H1 (cell line): ENCODE measurements around the gene DBNL. TPM values are rescaled to one million over a fixed set of nuclear protein-coding genes. Genes with fewer than 3 reads are reported as not detected.

Experiments used
- CTCF ChIA-PET: fragments of 300-600 bp; sonication (Branson Sonifier 250); formaldehyde crosslinking; loops from one replicate; lab custom pipeline; 2021; ENCODE audit not compliant: partially characterized antibody; lab: Charles Lee
- POLR2A ChIA-PET: fragments of 300-600 bp; sonication (Branson Sonifier 250); formaldehyde crosslinking; loops from one replicate; lab custom pipeline; 2021; ENCODE audit warnings: inconsistent platforms; ENCODE audit not compliant: partially characterized antibody; lab: Charles Lee
- DNase-seq, 2 experiments: peaks; one replicate each; pipeline versions ENCODE4 v3.0.0 to v3.0.0-alpha.2; 2010 to 2022; ENCODE audit warnings: low spot score in 2 of 2, low read depth in 1 of 2, mixed read lengths in 1 of 2
- FAIRE-seq: peaks from 2 replicates; lab custom pipeline; 2011; peaks lifted over from hg19 to GRCh38; lab: Jason Lieb, UNC
- H2AFZ ChIP-seq: 2 replicates; pipeline ENCODE4 v1.8.1; 2012; ENCODE audit warnings: low read length, inconsistent platforms
- H2AK5ac ChIP-seq: 2 replicates; pipeline ENCODE4 v1.6.1; 2013; ENCODE audit warnings: low read depth, low read length
- H2BK120ac ChIP-seq: replicated peaks from 2 replicates; pipeline ENCODE3; 2013; ENCODE audit warnings: low read depth, low read length, inconsistent platforms
- H2BK12ac ChIP-seq: 2 replicates; pipeline ENCODE4 v1.6.1; 2013; ENCODE audit warnings: low read depth, low read length
- H2BK15ac ChIP-seq: 2 replicates; pipeline ENCODE4 v1.6.1; 2013; ENCODE audit warnings: low read length
- H2BK20ac ChIP-seq: 2 replicates; pipeline ENCODE4 v1.6.1; 2013; ENCODE audit warnings: low read length
- H2BK5ac ChIP-seq: 2 replicates; pipeline ENCODE4 v1.6.1; 2013; ENCODE audit warnings: low read depth, low read length
- H3K14ac ChIP-seq: 2 replicates; pipeline ENCODE4 v1.6.1; 2013; ENCODE audit warnings: inconsistent platforms; ENCODE audit not compliant: insufficient read length
- H3K18ac ChIP-seq: 2 replicates; pipeline ENCODE4 v1.6.1; 2013; ENCODE audit warnings: low read length; ENCODE audit errors: extremely low read depth
- H3K23ac ChIP-seq: 2 replicates; pipeline ENCODE4 v1.6.1; 2013; ENCODE audit warnings: inconsistent platforms; ENCODE audit not compliant: insufficient read length
- H3K23me2 ChIP-seq: 2 replicates; pipeline ENCODE4 v1.6.1; 2013; ENCODE audit warnings: low read depth, low read length
- H3K27ac ChIP-seq: 2 replicates; pipeline ENCODE4 v1.6.1; 2011; ENCODE audit warnings: low read depth, low read length, inconsistent platforms
- H3K27me3 ChIP-seq, 4 experiments: replicated peaks in 1 of 4; 1 replicate in 1 of 4; 2 replicates in 3 of 4; pipeline versions ENCODE4 v1.6.1 to v1.8.1; 2011 to 2013; ENCODE audit warnings: low read length in 3 of 4, mild to moderate bottlenecking in 3 of 4, inconsistent platforms in 2 of 4, mixed read lengths in 2 of 4, moderate library complexity in 1 of 4; ENCODE audit not compliant: control insufficient read depth in 3 of 4, insufficient read depth in 3 of 4; ENCODE audit errors: extremely low read depth in 1 of 4
- H3K36me3 ChIP-seq, 4 experiments: 2 replicates each; pipeline versions ENCODE4 v1.6.1 to v1.8.1; 2011 to 2013; ENCODE audit warnings: mild to moderate bottlenecking in 4 of 4, low read length in 3 of 4, moderate library complexity in 2 of 4, control low read depth in 1 of 4, inconsistent platforms in 1 of 4; ENCODE audit not compliant: insufficient read depth in 4 of 4, control insufficient read depth in 2 of 4
- H3K4ac ChIP-seq: replicated peaks from 2 replicates; pipeline ENCODE3; 2013; ENCODE audit warnings: low read length, low read depth, mixed read lengths, inconsistent platforms; ENCODE audit not compliant: insufficient read length
- H3K4me1 ChIP-seq, 4 experiments: replicated peaks in 1 of 4; 1 replicate in 1 of 4; 2 replicates in 3 of 4; pipeline versions ENCODE4 v1.6.1 to v1.8.1; 2011 to 2013; ENCODE audit warnings: low read length in 3 of 4, inconsistent platforms in 2 of 4, mixed read lengths in 1 of 4; ENCODE audit not compliant: insufficient read depth in 4 of 4, control insufficient read depth in 3 of 4
- H3K4me2 ChIP-seq, 2 experiments: 2 replicates each; pipeline versions ENCODE4 v1.6.1 to v1.8.1; 2011 to 2013; ENCODE audit warnings: low read depth in 2 of 2, low read length in 2 of 2, control low read depth in 1 of 2, inconsistent platforms in 1 of 2, mild to moderate bottlenecking in 1 of 2; ENCODE audit not compliant: insufficient read depth in 1 of 2
- H3K4me3 ChIP-seq, 4 experiments: fragments of 200-600, 300-600 bp in 1 of 4; sonication (generic), shearing (Covaris generic), sonication (Bioruptor Twin) in 1 of 4; 2 replicates each; pipeline versions ENCODE4 v1.5.1 to v1.8.1; 2011 to 2016; ENCODE audit warnings: low read length in 4 of 4, low read depth in 3 of 4, control low read depth in 2 of 4, inconsistent platforms in 2 of 4, mild to moderate bottlenecking in 2 of 4, mixed read lengths in 1 of 4, moderate library complexity in 1 of 4; ENCODE audit not compliant: insufficient read depth in 2 of 4; ENCODE audit errors: extremely low read depth in 1 of 4
- H3K56ac ChIP-seq: replicated peaks from 2 replicates; pipeline ENCODE3; 2013; ENCODE audit warnings: low read depth, mild to moderate bottlenecking, mixed read lengths, low read length, inconsistent platforms; ENCODE audit not compliant: insufficient read length
- H3K79me1 ChIP-seq: 2 replicates; pipeline ENCODE4 v1.6.1; 2013; ENCODE audit warnings: low read depth, low read length, control low read depth
- H3K79me2 ChIP-seq, 2 experiments: 2 replicates each; pipeline versions ENCODE4 v1.6.1 to v1.8.1; 2012 to 2013; ENCODE audit warnings: low read length in 2 of 2, mild to moderate bottlenecking in 2 of 2, inconsistent platforms in 1 of 2; ENCODE audit not compliant: insufficient read depth in 2 of 2, control insufficient read depth in 1 of 2
- H3K9ac ChIP-seq, 4 experiments: replicated peaks in 1 of 4; 1 replicate in 1 of 4; 2 replicates in 3 of 4; pipeline versions ENCODE4 v1.6.1 to v1.8.1; 2011 to 2013; ENCODE audit warnings: low read depth in 3 of 4, low read length in 3 of 4, control low read depth in 2 of 4, mild to moderate bottlenecking in 2 of 4, moderate library complexity in 2 of 4, inconsistent platforms in 1 of 4; ENCODE audit errors: extremely low read depth in 1 of 4
- H3K9me3 ChIP-seq, 2 experiments: 2 replicates each; pipeline versions ENCODE4 v1.6.1 to v1.8.1; 2012 to 2013; ENCODE audit warnings: mild to moderate bottlenecking in 2 of 2, moderate library complexity in 2 of 2, control low read depth in 1 of 2, inconsistent platforms in 1 of 2, low read depth in 1 of 2, low read length in 1 of 2, mixed read lengths in 1 of 2; ENCODE audit not compliant: insufficient read depth in 2 of 2
- H4K20me1 ChIP-seq, 2 experiments: replicated peaks in 1 of 2; 2 replicates each; pipeline versions ENCODE3 to v1.8.1; 2011 to 2013; ENCODE audit warnings: inconsistent platforms in 2 of 2, low read length in 2 of 2, mild to moderate bottlenecking in 1 of 2; ENCODE audit not compliant: insufficient read depth in 2 of 2, control insufficient read depth in 1 of 2
- H4K5ac ChIP-seq: 2 replicates; pipeline ENCODE4 v1.6.1; 2013; ENCODE audit warnings: low read length, low read depth, mixed read lengths, inconsistent platforms; ENCODE audit not compliant: insufficient read length
- H4K8ac ChIP-seq: 2 replicates; pipeline ENCODE4 v1.8.0; 2013; ENCODE audit warnings: mild to moderate bottlenecking, moderate library complexity, low read length, inconsistent platforms; ENCODE audit not compliant: insufficient read depth; ENCODE audit errors: extremely low read depth
- H4K91ac ChIP-seq: replicated peaks from 2 replicates; pipeline ENCODE3; 2013; ENCODE audit warnings: low read length, mixed read lengths, inconsistent platforms; ENCODE audit not compliant: insufficient read length
- BCL11A ChIP-seq, 2 experiments: IDR thresholded peaks; one replicate each; pipeline ENCODE4 v1.6.1; 2011; ENCODE audit warnings: low read depth in 2 of 2, low read length in 2 of 2, mild to moderate bottlenecking in 2 of 2
- HDAC6 ChIP-seq: IDR thresholded peaks from one replicate; pipeline ENCODE4 v1.7.1; 2012; ENCODE audit warnings: low read depth, mild to moderate bottlenecking, inconsistent platforms, low read length, moderate library complexity
- KDM1A ChIP-seq: fragments of 200-600, 300-600 bp; sonication (generic); IDR thresholded peaks from 2 replicates; pipeline ENCODE4 v1.7.1; 2016; ENCODE audit warnings: mild to moderate bottlenecking, low read length, borderline replicate concordance
- POLR2A ChIP-seq, 2 experiments: IDR thresholded peaks; 1 replicate in 1 of 2; 2 replicates in 1 of 2; pipeline ENCODE4 v1.6.1; 2011; ENCODE audit warnings: low read depth in 2 of 2, low read length in 2 of 2, mild to moderate bottlenecking in 2 of 2; ENCODE audit errors: control extremely low read depth in 1 of 2
- POLR2AphosphoS5 ChIP-seq: IDR thresholded peaks from 2 replicates; pipeline ENCODE4 v1.6.1; 2011; ENCODE audit warnings: low read depth, low read length
- YY1 ChIP-seq: IDR thresholded peaks from 2 replicates; pipeline ENCODE4 v1.6.1; 2011; ENCODE audit warnings: low read depth, mild to moderate bottlenecking, low read length
- WGBS, 2 experiments: shearing (Covaris generic) in 1 of 2; methylation state at CpG; one replicate each; pipeline versions ENCODE4 v1.1.6 to v1.1.7; 2013 to 2015; ENCODE audit warnings: low lambda C conversion rate in 2 of 2, mixed read lengths in 2 of 2, inconsistent platforms in 1 of 2, low coverage in 1 of 2, missing lambda C conversion rate in 1 of 2; ENCODE audit not compliant: insufficient replicate concordance in 2 of 2, insufficient coverage in 1 of 2, insufficient read length in 1 of 2; ENCODE audit errors: extremely low coverage in 1 of 2, missing lambda C conversion rate in 1 of 2; 5-methylcytosine and 5-hydroxymethylcytosine counted together
- polyA plus RNA-seq, 7 experiments: library from polyadenylated mRNA; depleted of rRNA in 3 of 7; stranded (reverse) in 5 of 7; unstranded in 2 of 7; fragments of >200 nt in 5 of 7; fragments of 200-250 nt in 2 of 7; gene quantifications; 1 replicate in 5 of 7; 2 replicates in 1 of 7; 4 replicates in 1 of 7; pipeline versions ENCODE4 v1.2.1 to v1.2.3, GENCODE V29; 2011 to 2013; ENCODE audit warnings: missing spikeins in 2 of 7, mixed read lengths in 2 of 7
- total RNA-seq: library from RNA; stranded (reverse); fragmentation: NEBNext Ultra II Directional; extraction: Animal tissue kit (Norgen Biotek cat#: 25700); gene quantifications from 2 replicates; pipeline ENCODE4 v1.2.1, GENCODE V29; 2021

Gene DBNL
- total and polyA plus RNA-seq, 2 of the 8 experiments (the other 6 are each of a cell fraction or from before 2014, with no cell fraction given): 30.9 to 56.6 TPM

DNA sequence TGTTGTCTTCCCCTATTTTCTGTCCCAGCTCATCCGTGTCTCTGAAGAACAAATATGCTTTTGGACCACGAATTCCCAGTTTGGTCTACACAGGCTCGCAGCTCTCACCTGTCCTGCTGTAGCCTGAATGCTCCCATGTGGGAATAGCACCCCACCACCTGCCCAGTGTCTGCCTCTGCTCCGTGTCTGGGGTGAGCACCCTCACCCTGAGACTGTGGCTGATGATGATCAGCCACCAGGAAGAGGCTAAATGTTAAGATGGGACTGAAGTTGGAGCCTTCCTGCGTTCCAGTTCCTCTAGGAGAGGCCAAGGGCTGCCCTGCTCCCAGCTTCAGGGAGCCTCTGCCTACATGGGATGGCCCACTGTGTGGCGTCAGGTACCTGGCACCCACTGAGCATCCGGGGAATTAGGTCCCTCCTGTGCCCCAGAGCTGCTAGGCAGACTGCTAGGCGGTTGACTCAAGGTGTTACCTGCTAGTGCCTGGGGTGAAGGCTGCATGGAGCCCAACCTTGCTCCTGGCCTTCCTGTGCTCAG, 17.2 kb downstream of the DBNL start:
- TF ChIP-seq BCL11A (IDR thresholded peaks at IDR 0.05; ENCODE audit: low read depth in 2 of 2, low read length in 2 of 2) (no peak), POLR2AphosphoS5 (no peak), YY1 (no peak), POLR2A (IDR thresholded peaks at IDR 0.05; ENCODE audit: control extremely low read depth in 1 of 2, low read depth in 2 of 2, low read length in 2 of 2) (0 out of 3 replicates have a peak, but pooled peaks of 1 of the 2 experiments have one; percentile 14), KDM1A (no peak), HDAC6 (no peak)
- Histone ChIP-seq H3K9ac (no peak overlapping the region), H4K20me1 (peaks cover 5 to 14% of the 10 kb centered on the region in 2 experiments), H2BK20ac (no peak overlapping the region), H3K27me3 (no peaks in the 10 kb centered on the region), H3K36me3 (peaks cover 4 to 31% (median 27%) of the 10 kb centered on the region in 4 experiments), H3K4me2 (no peak overlapping the region), H3K9me3 (no peaks in the 10 kb centered on the region), H3K18ac (no peak overlapping the region), H2AK5ac (no peak overlapping the region), H4K5ac (no peak overlapping the region), H2BK120ac (no peak overlapping the region), H3K56ac (no peak overlapping the region), H3K4ac (no peak overlapping the region), H3K23me2 (no peaks in the 10 kb centered on the region), H3K23ac (no peak overlapping the region), H3K4me3 (no peak overlapping the region), H2AFZ (no peak overlapping the region), H2BK12ac (no peak overlapping the region), H3K27ac (no peak overlapping the region), H2BK5ac (no peak overlapping the region), H3K79me1 (no peaks in the 10 kb centered on the region), H3K14ac (no peak overlapping the region), H4K91ac (no peak overlapping the region), H3K79me2 (no peaks in the 10 kb centered on the region), H2BK15ac (no peak overlapping the region), H4K8ac (no peak overlapping the region), H3K4me1 (peaks cover 9 to 30% (median 25%) of the 10 kb centered on the region in 4 experiments)
- WGBS, 2 experiments: 82% methylated on average over 8 of the region's 8 CpGs; no CpG with 5 or more reads in 1 of the 2 experiments
- ChIA-PET CTCF (interaction anchor here (1.4 to 2.0 kb wide), 2 partner anchors 9 to 11 kb away, joined by 3 to 5 read pairs; no protein-coding TSS in a partner anchor), POLR2A (interaction anchor here (1.0 to 7.1 kb wide), 5 partner anchors 10 to 17 kb away, joined by 3 to 48 read pairs (median 4); partner anchors contain the start of gene DBNL)
- no peak for FAIRE-seq
- DNase-seq: no peak
